Amniotic epithelial cell (primary cell): Measurements from ENCODE around the gene PTPRN2.

Experiments
- DNase-seq: peaks from one replicate; pipeline ENCODE4 v3.0.0-alpha.2; 2010; ENCODE audit warnings: low read depth

PTPRN2 gene

DNA sequence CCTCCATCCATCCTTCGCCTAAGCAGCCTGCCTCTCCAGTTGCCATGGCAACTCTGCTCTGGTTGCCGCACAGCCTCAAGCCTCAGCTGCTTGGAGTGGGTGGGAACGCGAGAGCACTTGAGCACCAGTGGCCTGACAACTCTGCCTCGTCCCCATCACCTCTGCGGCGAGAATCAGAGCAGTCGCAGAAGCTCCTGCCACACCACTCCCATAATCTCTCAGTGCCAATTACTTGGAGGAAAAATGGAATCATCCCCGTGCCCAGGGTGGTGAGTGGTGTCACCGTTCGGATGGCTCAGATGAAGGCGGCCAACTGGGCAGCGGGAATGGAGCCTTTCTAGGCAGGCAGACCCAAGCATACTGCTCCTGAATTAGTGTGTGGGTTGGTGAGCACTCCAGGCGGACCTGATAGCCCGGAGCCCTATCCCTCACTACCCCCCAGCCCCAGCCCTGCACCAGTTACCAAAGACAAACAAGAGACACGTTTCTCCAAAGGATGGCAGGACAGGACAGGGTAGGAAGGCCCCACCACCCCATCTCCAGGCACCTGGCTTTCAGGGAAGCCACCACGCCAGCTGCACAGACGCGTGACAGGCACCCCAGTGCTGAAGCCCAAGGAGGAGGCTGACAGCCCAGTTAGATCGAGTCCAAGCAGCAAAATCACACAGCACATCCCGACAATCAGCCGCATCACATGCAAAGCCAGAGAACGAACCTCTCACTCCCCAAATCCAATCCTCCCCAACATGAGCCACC is 335.4 kb downstream of the PTPRN2 start:
- no peak for DNase-seq

DNA sequence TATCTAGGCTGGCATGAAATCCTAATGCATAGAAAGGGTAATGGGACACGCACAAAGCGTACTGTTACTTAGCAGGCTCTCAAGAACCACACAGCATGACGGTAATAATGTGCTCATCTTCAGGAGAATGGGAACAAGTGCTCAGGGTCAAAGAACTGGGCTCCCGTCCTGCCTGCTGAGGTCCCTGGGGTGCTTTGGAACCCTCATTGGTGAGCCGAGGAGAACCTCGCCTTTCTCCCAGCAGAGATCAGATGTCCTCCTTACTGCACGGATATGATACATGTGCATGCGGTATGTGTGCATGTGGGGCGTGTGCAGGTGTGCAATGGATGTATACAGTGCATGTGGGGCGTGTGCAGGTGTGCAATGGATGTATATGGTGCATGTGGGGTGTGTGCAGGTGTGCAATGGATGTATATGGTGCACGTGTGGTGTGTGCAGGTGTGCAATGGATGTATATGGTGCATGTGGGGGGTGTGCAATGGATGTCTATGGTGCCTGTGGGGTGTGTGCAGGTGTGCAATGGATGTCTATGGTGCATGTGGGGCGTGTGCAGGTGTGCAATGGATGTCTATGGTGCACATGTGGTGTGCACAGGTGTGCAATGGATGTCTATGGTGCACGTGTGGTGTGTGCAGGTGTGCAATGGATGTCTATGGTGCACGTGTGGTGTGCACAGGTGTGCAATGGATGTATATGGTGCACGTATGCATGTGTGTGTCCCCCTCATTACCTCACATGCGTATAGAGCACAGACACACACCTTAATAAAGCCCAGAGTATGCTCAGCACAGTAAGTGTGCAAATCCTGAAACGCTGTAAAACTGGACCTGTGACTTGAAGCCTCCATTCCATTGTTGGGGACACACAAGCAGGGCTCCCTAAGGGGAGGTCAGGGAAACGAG is 336.3 kb downstream of the PTPRN2 start:
- no peak for DNase-seq

DNA sequence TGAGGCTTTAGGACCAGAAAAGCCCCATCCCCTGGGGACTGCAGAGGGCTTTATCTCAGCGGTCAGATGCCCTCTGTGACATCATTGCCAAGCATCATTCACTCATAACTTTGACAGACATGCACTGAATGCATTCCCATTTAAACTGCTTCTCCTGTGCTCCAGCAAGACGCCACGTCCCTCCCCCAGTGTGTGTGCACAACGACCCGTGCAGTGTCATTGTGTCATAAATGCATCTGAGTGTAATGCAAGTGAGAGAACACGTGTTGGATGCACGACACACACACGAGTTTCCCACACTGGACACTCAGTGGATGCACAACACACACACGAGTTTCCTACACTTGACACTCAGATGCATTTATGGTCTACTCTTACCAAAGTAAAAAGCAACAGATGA is 337.9 kb downstream of the PTPRN2 start:
- no peak for DNase-seq

DNA sequence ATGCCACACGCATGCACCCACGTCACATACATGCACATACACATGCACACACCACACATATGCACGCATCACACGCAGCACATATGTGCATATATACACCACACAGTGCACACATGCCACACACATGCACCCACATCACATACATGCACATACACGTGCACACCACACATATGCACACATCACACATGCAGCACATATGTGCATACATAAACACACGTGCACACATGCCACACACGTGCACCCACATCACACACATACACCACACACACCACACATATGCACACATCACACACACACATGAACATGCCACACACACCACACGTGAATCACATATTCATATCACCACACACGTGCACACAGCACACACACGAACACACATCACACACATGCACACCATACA is 338.8 kb downstream of the PTPRN2 start:
- DNase-seq: no peak

DNA sequence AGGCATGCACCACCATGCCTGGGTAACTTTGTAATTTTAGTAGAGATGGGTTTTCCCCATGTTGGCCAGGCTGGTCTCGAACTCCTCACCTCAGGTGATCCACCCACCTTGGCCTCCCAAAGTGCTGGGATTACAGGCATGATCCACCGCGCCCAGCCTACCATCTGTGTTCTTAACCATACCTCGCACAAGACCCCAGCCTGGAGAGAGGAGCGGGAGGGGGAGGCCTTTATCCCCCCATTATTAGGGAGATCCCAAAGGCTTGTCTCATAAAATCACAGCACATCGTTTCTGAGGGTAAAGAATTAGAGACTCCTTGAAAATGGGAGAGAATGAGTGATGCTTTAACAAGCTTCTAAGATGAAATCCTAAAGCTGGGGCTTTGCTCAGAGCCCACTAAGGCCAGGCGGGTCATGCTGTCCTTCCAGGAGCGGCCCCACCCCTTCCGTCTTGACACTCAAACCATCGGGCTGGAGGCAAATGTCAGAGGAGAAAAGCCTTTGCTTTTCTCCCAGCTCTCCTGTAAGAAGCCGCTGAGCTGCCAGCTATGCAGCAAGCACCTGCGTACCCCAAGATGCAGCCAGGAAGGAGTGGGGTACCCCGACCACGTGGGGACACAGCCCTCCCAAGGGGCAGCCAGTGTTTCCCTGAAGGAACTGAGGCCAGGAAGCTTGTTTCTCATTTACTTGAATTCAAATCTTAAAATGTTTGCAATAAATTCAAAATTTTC is 339.7 kb downstream of the PTPRN2 start:
- no peak for DNase-seq

DNA sequence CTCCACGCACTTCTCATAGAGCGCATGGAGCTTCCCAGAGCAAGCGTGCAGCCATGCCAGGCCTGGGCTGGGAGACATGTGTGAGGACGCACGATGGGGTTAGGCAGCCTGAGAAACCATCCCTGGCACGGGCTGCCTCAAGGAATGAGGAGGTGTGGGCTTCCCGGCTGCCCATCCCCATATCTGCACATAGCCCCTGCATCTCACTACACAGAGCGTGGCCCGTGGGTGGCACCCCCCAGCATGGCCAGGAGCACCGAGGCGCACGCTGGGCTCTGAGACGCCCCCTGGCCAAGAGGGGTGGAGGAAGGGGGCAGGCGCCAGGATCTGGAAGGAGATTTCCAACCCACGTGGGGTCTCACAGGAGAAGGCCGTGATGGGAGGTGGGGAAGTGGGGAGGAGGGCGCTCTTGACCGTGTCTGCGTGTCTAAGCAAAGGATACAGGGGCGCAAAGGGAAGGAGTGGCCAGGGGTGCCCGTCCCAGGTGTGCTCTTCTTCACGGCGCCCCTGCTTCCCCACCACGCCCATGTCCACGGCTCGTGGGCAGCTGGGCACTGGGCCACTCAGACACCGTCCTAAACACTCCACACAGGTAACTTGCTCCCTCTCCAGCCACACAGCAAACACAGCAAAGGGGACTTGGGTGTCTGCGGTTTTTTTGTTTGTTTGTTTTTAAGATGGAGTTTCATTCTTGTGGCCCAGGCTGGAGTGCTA is 340.5 kb downstream of the PTPRN2 start:
- DNase-seq: no peak

DNA sequence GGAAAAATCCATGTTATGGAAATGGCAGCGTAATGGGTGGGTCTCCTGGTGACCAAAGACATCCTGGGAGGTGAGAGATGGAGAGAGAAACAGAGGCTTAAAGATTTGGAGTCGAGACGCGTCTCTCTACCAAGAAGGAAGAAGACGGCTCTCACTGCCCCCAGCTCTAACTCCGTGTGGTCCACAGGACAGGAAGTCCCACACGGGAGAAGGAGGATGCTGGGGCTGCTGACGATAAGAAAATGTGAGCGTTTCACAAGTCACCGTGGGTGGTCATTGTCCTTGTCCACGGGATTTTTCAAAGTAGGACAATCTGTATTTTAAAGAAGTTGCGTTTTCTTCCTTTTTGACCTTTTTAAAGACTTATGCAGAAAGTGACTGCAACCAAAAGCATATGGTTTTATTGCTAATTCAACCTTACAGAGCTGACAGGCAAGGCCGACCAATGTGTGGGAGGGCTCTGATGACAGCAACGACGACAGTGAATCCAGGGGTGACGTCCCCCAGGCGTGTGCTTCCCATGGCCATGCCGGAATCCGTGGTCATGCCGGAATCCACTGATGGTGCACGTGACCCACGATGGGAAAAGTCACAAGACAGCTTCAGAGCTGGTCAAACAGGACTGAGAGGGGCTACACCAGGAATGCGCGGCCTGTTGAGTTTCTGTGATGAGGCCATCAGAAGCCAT is 341.2 kb downstream of the PTPRN2 start:
- DNase-seq: no peak

DNA sequence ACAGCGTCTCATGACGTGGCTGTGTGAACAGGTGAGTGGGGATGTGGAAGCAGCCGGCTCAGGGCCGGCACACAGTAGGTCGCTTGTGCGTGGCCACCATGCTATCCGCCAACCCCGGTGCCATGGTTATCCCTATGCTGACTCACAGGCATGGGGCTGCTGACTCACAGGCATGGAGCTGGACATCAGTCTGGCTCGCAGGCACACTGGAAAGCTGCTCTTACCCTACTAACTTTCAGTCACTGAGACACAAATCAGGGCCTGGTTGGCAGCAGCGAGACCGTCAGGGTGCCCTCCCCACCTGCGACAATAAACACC is 341.9 kb downstream of the PTPRN2 start:
- no peak for DNase-seq

DNA sequence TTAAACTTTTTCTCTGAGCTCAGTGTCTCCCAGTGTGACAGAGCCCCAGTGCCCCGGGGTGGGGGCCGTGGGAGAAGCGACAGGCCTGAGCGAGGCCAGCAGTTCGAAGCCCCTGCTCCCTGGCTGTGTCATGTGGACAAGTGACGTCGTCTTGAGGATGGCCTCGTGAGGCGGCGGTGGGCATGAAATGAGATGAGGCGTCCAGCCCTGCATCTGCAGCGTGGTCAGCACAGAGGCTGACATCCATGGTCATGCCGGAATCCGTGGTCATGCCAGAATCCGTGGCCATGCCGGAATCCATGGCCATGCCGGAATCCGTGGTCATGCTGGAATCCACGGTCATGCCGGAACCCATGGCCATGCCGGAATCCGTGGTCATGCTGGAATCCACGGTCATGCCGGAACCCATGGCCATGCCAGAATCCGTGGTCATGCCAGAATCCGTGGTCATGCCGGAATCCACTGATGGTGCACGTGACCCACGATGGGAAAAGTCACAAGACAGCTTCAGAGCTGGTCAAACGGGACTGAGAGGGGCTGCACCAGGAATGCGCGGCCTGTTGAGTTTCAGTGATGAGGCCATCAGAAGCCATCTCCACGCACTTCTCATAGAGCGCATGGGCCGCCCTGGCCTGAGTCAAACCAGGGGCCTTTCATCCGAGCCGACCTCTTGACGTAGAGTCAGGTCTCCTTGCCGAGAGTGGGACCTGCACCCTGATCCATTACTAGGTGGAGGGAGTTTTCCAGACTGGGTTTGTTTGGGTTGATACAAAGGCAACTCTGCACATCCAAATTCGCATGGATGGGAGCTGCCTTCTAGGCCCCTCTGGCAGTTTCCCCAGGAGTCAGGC is 342.5 kb downstream of the PTPRN2 start:
- no peak for DNase-seq

DNA sequence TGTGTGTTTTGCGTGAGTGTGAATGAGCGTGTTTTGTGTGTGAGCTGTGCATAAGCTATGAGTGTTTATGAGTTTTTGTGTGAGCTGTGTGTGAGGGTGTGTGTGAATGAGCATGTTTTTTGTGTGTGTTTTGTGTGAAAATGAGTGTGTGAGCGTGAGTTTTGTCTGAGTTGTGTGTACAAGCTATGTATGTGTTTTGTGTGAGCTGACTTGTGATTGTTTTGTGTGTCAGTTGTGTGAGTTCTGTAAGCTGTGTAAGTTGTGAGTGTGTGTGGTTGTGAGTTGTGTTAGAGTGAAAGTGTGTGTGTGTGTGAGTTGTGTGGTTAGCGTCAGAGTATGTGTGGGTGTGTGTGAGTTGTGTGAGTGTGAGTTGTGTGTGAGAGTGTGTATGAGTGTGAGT is 343.2 kb downstream of the PTPRN2 start:
- no peak for DNase-seq

DNA sequence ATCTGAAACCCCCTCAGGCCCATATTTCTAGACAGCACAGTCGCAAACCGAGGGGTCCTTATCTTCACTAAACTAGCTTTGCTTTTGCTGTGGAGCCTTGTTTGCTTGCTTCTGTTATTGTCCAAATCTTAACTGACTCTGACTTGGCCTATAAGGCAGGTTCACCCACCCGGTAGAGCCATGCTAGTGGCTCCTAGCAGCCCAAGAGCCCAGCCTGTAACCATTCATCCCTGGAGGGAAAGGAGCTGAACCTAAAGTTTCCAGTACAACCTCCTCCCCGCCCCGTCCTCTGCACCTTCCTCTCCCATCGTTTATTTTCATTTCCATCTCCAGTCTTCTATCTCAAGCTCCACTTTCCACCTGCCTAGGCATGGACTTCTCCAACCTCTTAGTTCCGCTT is 345.7 kb downstream of the PTPRN2 start:
- DNase-seq: no peak

DNA sequence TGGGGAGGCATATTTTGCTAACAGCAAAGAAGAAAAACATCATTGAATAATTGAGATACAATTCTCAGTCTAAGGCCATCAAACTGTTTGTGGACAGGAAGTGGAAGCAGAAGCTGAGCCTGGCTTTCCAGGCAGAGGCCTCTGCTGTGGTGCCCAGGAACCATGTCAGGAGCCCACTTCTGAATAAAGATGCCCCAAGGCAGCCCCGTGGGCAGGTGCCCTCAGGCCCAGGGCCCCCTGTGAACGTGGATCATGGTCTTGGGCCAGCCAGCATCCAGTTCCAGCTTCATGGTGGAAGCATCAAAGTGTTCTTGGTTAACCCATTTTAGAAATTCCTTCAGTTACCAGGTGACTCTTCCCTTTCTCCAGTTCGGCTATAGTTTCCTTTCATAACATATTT is 346.8 kb downstream of the PTPRN2 start:
- DNase-seq: no peak

DNA sequence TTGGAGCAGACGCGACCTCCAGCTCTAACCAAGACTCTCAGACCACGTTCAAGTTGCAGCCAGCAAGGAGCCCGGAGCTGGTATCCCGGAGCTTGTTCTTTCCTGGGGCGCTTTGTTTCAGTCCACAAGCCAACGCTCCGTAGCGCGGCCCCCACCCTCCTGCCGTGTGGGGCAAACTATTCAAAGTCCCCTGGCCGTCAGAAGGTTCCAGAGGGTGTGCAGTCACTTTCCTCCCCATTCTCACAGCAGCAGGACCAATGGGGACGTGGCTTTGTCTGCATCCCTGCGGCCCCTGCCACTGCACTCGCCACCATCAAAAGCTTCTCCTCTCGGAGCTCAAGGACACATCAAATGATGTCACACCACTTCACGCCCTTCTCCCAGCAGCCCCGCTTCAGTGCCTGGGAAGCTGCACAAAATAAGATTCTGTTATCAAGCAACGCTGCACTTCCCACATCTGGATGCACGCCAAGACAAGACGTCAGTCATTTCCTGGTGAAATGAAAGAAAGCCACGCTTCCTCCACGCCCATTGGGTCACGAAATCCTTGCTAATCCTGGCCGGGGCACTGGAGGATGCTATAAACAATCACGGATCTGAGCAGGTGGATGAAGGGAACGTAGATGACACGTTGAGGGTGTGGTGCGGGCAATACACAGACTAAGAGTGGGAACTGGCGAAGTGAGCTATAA is 348.2 kb downstream of the PTPRN2 start:
- DNase-seq: no peak

DNA sequence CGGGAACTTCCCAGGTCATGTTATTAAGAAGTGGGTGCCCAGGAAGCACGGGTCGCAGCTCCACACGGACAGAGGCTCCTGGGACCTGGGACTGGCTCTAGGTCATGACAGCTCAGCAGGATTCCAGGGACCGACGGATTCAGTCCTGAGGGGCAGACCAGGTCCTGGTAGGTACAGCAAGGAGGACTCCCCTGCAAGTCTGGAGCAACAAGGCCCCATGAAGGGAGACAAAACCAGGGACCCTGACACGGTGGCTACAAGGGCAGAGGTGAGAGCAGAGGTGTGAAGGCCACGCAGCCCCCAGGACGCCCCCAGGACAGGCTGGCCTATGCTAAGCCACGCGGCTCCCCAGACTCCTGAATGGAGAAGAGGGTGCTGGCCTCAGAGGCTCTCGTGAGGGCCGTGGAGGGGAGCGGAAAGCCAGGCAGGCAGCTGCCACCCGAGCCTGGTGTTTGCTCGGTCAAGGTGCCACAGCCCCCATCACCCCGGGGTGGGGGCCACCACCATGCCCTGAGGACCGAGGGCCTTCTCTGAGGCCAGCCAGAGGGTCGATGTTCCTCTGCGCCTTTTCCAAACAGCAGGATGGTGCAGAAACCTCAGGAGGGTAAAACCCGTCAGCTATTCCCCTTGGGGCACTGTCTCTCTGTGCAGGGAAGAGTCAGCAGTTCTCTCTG is 348.9 kb downstream of the PTPRN2 start:
- DNase-seq: no peak

DNA sequence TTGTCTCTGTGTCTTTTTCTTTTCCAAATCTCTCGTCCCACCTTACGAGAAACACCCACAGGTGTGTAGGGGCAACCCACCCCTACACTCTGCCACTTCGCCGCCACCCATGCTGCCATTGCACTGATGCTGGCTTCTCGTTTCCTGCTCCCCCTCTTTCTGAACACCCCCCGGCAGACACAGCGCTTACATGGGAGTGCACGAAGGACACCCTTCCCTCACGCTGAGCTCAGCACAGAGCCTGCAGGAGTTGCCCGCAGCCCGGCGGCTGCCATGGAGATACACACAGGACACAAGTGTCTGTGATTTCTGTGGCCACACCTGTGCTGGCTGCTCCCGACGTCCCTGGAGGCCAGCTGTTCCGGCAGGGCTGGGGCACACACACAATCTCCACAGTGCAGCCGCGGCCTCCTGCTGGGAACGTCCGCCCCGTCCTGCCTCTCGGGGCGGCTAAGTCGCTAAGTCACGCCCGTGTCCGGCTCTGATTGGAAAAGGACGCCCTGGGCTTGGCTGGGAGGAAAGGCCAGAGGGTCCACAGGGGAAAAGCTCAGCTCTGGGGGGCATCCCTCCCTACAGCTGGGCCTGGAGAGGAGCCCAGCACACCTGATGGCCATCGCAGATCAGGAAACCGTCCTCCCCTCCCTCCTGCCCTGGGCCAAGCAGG is 349.8 kb downstream of the PTPRN2 start:
- DNase-seq: no peak

DNA sequence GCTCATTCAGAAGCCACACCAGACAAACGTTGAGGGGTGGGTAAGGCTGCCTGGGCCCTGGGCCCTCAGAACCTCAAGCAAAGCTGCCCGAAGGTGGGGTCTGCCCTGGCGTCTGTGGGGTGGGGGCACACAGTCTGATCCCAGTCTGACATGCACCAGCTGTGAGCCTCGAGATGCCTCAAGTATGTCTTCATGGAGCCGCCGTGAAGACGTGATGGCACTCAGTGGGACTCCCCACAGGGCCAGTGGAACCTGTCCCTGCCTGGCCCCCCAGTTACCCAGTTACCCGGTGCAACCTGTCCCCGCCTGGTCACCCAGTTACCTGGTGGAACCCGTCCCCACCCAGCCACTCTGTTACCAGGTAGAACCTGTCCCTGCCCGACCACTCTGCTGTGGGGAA is 351.2 kb downstream of the PTPRN2 start:
- DNase-seq: no peak

DNA sequence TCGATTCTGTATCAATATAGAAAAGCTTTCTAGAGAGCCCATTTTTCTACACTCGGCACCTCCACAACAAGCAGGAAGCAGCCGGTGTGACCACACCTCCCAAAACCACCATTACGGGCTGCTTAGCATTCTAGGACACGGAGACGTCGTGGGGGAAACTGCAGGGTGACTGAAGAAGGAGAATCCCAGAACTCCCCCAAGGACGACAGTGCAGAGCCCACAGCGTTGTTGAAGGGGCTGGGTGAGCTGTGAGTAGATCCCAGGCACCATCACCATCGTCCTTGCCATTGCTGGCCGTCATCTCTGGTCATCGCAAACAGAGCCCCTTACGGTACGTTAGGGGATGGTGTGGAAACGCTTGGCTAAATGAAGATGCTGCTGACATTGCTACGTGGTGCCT is 351.8 kb downstream of the PTPRN2 start:
- no peak for DNase-seq

DNA sequence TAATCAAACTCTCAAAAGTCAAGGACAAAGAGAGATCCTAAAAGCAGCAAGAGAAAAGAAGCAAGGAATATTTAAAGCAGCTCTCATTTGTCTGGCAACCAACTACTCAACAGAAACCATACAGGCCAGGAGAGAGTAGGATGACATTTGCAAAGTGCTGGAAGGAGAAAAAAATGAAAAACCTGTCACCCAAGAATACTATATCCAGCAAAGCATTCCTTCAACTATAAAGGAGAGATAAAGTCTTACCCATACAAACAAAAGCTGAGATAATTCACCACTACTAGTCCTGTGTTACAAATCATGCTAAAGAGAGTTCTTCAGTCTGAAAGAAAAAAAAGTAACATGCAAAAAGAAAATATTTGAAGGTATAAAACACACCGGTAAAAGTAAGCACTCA is 357.7 kb downstream of the PTPRN2 start:
- DNase-seq: no peak

DNA sequence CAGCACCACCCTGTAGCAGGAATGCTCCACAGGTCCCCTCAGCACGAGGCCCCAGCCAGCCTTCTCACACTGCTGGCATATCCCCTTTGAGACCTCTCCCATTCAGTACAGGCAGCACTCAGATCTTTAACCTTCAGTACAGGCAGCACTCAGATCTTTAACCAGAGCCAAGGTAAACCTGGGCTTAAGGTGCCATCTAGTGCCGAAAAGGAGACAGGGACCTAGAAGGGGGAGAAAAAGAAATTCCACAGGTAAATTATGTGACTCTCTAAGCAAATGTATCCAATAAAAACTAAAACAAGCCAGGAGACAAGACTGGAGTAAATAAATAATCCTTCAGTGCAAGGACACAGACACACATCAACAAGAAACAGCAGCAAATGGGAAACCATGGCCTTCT is 358.6 kb downstream of the PTPRN2 start:
- no peak for DNase-seq
